ENCODE results near the gene GALM. TPM values are rescaled to one million over a fixed set of nuclear protein-coding genes. Genes with fewer than 3 reads are reported as not detected.

The GALM gene
- total RNA-seq, 1 experiment from 2014 or later: 10.0 TPM

GRCh38 chr2:38633895-38634294 is 32.0 kb upstream of the GALM start:
- Histone ChIP-seq H3K9me3 (ENCODE audit: control insufficient read depth, low read depth, low read length) (no peaks in the 10 kb centered on the region), H4K8ac (replicated peaks; ENCODE audit: insufficient read length, low read depth, low read length) (no peak overlapping the region), H2BK20ac (ENCODE audit: low read depth, low read length, poor library complexity, severe bottlenecking) (no peak overlapping the region), H4K20me1 (ENCODE audit: control insufficient read depth, insufficient read depth, insufficient read length) (no peaks in the 10 kb centered on the region), H3K23ac (ENCODE audit: insufficient read length, low read depth, low read length) (no peak overlapping the region), H3K4me2 (ENCODE audit: insufficient read depth, insufficient read length, low read length) (no peak overlapping the region), H2BK12ac (ENCODE audit: insufficient read length, low read depth, low read length) (no peak overlapping the region), H2AK5ac (ENCODE audit: insufficient read length, low read length) (no peak overlapping the region), H3T11ph (ENCODE audit: low read length) (no peak overlapping the region), H3K4ac (ENCODE audit: low read depth, low read length) (no peak overlapping the region), H3K27ac (ENCODE audit: insufficient read length, low read depth, low read length) (no peak overlapping the region), H3K56ac (ENCODE audit: insufficient read length, low read depth, low read length) (no peak overlapping the region), H3K14ac (ENCODE audit: insufficient read depth, low read length) (no peak overlapping the region), H2BK5ac (ENCODE audit: insufficient read length, low read length) (no peak overlapping the region), H4K5ac (ENCODE audit: insufficient read length, low read depth, low read length) (no peak overlapping the region), H3K18ac (ENCODE audit: insufficient read length, low read depth, low read length) (no peak overlapping the region), H4K91ac (ENCODE audit: insufficient read length, low read depth, low read length) (no peak overlapping the region), H3K79me2 (ENCODE audit: insufficient read depth, low read length) (no peaks in the 10 kb centered on the region), H3K27me3 (ENCODE audit: insufficient read depth, low read length) (no peaks in the 10 kb centered on the region), H2AFZ (ENCODE audit: low read length) (no peak overlapping the region), H2BK120ac (ENCODE audit: low read depth, low read length, poor library complexity, severe bottlenecking) (no peak overlapping the region), H3K23me2 (ENCODE audit: insufficient read length, low read depth, low read length, poor library complexity, severe bottlenecking) (no peaks in the 10 kb centered on the region), H3K4me1 (ENCODE audit: insufficient read depth, low read length) (no peaks in the 10 kb centered on the region), H2BK15ac (ENCODE audit: low read depth, low read length) (no peak overlapping the region), H3K9ac (ENCODE audit: extremely low read depth, insufficient read length, low read length) (no peak overlapping the region), H3K79me1 (ENCODE audit: insufficient read depth, low read depth, low read length, poor library complexity, severe bottlenecking) (no peaks in the 10 kb centered on the region)
- DNase-seq: no peak
- no peak overlapping the region for H3K4me3 Mint-ChIP-seq
- peaks cover 2% of the 10 kb centered on the region; the same call in 1 of the 2 replicates for H3K27me3 Mint-ChIP-seq (ENCODE audit: low read depth)
- peaks cover 5 to 6% of the 10 kb centered on the region in 2 experiments; a peak in 3 of 4 replicates for H3K4me1 Mint-ChIP-seq
- TF ChIP-seq CTCF (conservative IDR thresholded peaks at IDR 0.05): no peak
- peaks cover 5 to 10% of the 10 kb centered on the region in 2 experiments; a peak in 4 of 5 replicates for H3K9me3 Mint-ChIP-seq
- H3K36me3 Mint-ChIP-seq (ENCODE audit: insufficient read depth in 1 of 3, low read depth in 3 of 3): peaks cover 0 to 8% (median 1%) of the 10 kb centered on the region in 3 experiments; a peak in 2 of 7 replicates
- H3K27ac Mint-ChIP-seq: no peak overlapping the region
- WGBS (ENCODE audit: extremely low coverage, insufficient read length, low lambda C conversion rate): no CpG with 5 or more reads among the region's 2 CpGs

All from H9 (cell line).